Activated B cell treated with CpG ODN at 0.5 μM for 24 hours (primary cell): ENCODE results near the gene STXBP3. TPM values are rescaled to one million over a fixed set of nuclear protein-coding genes. Genes with fewer than 3 reads are reported as not detected.
"Not testable (repeated sequence)": the region's sequence is repeated elsewhere in the genome, so short reads cannot be mapped to it uniquely, and the experiment has no call there.

Source experiments
- ATAC-seq: fragments of 200-7000 bp; cut with Tn5 transposase; one replicate; pipeline ENCODE4 v1.10.0; 2021; ENCODE audit warnings: low read depth, mild to moderate bottlenecking, moderate library complexity
- CTCF ChIA-PET: fragments of 350-600 bp; sonication (Branson Sonifier 250); formaldehyde crosslinking; loops from one replicate; lab custom pipeline; 2021; ENCODE audit warnings: antibody characterized with exemption; lab: Charles Lee
- POLR2A ChIA-PET: fragments of 350-600 bp; sonication (Branson Sonifier 250); formaldehyde crosslinking; loops from one replicate; lab custom pipeline; 2021; ENCODE audit warnings: antibody characterized with exemption; lab: Charles Lee
- DNase-seq: peaks from one replicate; pipeline ENCODE4 v3.0.0; 2022
- H3K27ac Mint-ChIP-seq: one replicate; pipeline ENCODE4 v1.8.0; 2020; ENCODE audit warnings: mixed read lengths
- H3K27me3 Mint-ChIP-seq: one replicate; pipeline ENCODE4 v1.8.0; 2021; ENCODE audit warnings: mixed read lengths
- H3K36me3 Mint-ChIP-seq: one replicate; pipeline ENCODE4 v1.8.0; 2021; ENCODE audit warnings: low read depth, mixed read lengths
- H3K4me1 Mint-ChIP-seq: one replicate; pipeline ENCODE4 v1.8.0; 2021; ENCODE audit warnings: mixed read lengths
- H3K4me3 Mint-ChIP-seq: one replicate; pipeline ENCODE4 v1.8.0; 2020; ENCODE audit warnings: mild to moderate bottlenecking, mixed read lengths
- H3K9me3 Mint-ChIP-seq: one replicate; pipeline ENCODE4 v1.8.0; 2020; ENCODE audit warnings: mixed read lengths
- intact Hi-C: fragments of 100-400 bp; cut with micrococcal nuclease; formaldehyde crosslinking; loops from one replicate; pipeline ENCODE4 v1.15.1; 2024
- total RNA-seq: library from RNA; stranded (reverse); gene quantifications from 2 replicates; pipeline ENCODE4 v1.2.3, GENCODE V29; 2022
- TF ChIP-seq, protein P1 (sequence below): fragments of 200-600 bp; IDR thresholded peaks from one replicate; pipeline ENCODE4 v1.8.0; 2022; ENCODE audit warnings: antibody characterized with exemption, mild to moderate bottlenecking

Gene STXBP3, protein sequence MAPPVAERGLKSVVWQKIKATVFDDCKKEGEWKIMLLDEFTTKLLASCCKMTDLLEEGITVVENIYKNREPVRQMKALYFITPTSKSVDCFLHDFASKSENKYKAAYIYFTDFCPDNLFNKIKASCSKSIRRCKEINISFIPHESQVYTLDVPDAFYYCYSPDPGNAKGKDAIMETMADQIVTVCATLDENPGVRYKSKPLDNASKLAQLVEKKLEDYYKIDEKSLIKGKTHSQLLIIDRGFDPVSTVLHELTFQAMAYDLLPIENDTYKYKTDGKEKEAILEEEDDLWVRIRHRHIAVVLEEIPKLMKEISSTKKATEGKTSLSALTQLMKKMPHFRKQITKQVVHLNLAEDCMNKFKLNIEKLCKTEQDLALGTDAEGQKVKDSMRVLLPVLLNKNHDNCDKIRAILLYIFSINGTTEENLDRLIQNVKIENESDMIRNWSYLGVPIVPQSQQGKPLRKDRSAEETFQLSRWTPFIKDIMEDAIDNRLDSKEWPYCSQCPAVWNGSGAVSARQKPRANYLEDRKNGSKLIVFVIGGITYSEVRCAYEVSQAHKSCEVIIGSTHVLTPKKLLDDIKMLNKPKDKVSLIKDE
- total RNA-seq = 46.4 and 50.2 TPM in 2 replicates

DNA sequence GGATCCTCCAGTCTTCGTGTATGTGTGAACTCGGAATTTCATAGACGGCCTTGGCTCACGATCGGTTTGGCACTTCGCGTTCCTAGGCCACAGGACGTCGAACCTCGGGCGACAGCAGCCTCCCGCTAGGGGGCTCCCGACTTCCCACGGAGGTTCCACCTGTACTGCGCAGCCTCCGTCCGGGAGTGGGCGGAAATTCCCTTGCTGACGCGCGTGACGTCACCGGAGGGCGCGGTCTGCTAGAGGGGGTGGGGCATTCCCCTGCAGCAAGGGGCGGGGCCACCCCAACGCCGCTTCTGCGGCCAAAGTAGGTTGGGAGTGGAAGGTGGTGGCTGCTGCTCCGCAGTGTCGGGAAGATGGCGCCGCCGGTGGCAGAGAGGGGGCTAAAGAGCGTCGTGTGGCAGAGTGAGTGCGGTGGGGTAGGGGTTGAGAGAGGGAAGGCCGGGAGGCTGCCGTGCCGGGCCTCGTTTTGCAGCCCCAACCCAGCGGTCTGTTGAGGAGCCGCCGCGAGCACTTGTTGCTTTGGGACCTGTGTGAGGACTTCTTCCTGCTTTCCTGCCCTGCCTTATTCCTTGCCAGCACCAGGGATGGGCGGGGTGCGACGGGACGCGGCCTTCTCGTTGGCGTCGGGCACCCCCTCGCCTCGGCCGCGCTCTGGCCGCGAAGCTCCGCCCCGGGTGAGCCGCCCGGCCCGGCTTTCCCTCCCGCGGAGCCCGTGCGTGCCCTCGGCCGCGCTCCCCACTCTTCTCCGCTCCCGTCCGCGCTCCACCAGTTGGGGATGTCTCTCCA is at the start of gene STXBP3:
STXBP3 (plus strand) TSS at position 293 of the 789 bp plus-strand sequence; CDS start at position 357, 64 bp downstream.
- POLR2A ChIA-PET = interaction anchor here (0.5 to 1.7 kb wide), 8 partner anchors 9 to 1653 kb away, joined by 3 to 17 read pairs (median 4); partner anchors contain the start of genes HENMT1 and PRPF38B
- H3K27ac Mint-ChIP-seq = peak within 1 kb of the TSS; percentile 99
- H3K4me1 Mint-ChIP-seq = peaks cover 28% of the 10 kb centered on the region
- DNase-seq (peak; percentile 99), ATAC-seq (peak; percentile 92)
- H3K4me3 Mint-ChIP-seq = peak within 1 kb of the TSS; percentile 99
- CTCF ChIA-PET = interaction anchor here (1.2 kb wide), 1 partner anchor 152 kb away, joined by 6 read pairs; no protein-coding TSS in a partner anchor
- intact Hi-C loops = loop anchor here (1.0 to 5.0 kb wide), 12 partner anchors 54 to 1592 kb away; partner anchors contain the start of genes CLCC1, HENMT1, PRPF38B and RBM15
- TF ChIP-seq, protein P1, sequence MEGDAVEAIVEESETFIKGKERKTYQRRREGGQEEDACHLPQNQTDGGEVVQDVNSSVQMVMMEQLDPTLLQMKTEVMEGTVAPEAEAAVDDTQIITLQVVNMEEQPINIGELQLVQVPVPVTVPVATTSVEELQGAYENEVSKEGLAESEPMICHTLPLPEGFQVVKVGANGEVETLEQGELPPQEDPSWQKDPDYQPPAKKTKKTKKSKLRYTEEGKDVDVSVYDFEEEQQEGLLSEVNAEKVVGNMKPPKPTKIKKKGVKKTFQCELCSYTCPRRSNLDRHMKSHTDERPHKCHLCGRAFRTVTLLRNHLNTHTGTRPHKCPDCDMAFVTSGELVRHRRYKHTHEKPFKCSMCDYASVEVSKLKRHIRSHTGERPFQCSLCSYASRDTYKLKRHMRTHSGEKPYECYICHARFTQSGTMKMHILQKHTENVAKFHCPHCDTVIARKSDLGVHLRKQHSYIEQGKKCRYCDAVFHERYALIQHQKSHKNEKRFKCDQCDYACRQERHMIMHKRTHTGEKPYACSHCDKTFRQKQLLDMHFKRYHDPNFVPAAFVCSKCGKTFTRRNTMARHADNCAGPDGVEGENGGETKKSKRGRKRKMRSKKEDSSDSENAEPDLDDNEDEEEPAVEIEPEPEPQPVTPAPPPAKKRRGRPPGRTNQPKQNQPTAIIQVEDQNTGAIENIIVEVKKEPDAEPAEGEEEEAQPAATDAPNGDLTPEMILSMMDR = peak; percentile 93
- no peaks in the 10 kb centered on the region for H3K9me3 Mint-ChIP-seq
- H3K27me3 Mint-ChIP-seq = no peaks in the 10 kb centered on the region
- peaks cover 17% of the 10 kb centered on the region for H3K36me3 Mint-ChIP-seq

DNA sequence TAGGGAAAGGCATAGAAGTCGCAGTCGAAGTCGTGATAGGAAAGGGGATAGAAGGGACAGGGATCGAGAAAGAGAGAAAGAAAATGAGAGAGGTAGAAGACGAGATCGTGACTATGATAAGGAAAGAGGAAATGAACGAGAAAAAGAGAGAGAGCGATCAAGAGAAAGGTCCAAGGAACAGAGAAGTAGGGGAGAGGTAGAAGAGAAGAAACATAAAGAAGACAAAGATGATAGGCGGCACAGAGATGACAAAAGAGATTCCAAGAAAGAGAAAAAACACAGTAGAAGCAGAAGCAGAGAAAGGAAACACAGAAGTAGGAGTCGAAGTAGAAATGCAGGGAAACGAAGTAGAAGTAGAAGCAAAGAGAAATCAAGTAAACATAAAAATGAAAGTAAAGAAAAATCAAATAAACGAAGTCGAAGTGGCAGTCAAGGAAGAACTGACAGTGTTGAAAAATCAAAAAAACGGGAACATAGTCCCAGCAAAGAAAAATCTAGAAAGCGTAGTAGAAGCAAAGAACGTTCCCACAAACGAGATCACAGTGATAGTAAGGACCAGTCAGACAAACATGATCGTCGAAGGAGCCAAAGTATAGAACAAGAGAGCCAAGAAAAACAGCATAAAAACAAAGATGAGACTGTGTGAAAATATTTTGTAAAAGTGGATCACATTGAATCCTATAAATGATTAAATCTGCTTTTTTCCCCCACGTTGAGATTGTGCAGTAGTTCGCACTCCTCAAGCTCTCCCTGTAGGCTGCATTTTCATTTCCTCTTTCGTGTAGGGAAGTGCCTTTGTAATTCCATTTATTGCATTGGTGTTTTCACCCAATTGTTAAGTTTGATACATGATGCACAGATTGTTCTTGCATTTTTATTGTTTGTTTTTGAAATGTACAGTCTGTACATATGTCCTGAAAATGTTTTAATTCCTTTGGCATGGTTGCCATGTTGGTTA is 46.8 kb upstream of the STXBP3 start:
- H3K4me3 Mint-ChIP-seq = no peak overlapping the region

GRCh38 chr1:108701176-108701849 is 45.2 kb upstream of the STXBP3 start:
- POLR2A ChIA-PET = interaction anchor here (2.9 kb wide), 1 partner anchor 9 kb away, joined by 23 read pairs; the partner anchor contains the start of gene PRPF38B
- Mint-ChIP-seq H3K36me3 (peaks cover 53% of the 10 kb centered on the region), H3K4me3 (no peak overlapping the region), H3K9me3 (no peaks in the 10 kb centered on the region), H3K4me1 (peaks cover 20% of the 10 kb centered on the region), H3K27me3 (no peaks in the 10 kb centered on the region), H3K27ac (no peak overlapping the region)
- ATAC-seq (no peak), DNase-seq (no peak)
- CTCF ChIA-PET = no interaction called here
- intact Hi-C loops = no loop called here
- TF ChIP-seq, protein P1 = no peak

More for the DNA sequence above, 46.8 kb upstream of the STXBP3 start:
- intact Hi-C loops = no loop called here
- ChIA-PET POLR2A (no interaction called here), CTCF (no interaction called here)
- TF ChIP-seq, protein P1 = no peak
- DNase-seq = no peak
- H3K4me1 Mint-ChIP-seq = peaks cover 30% of the 10 kb centered on the region
- H3K9me3 Mint-ChIP-seq = no peaks in the 10 kb centered on the region
- peaks cover 66% of the 10 kb centered on the region for H3K36me3 Mint-ChIP-seq
- no peak overlapping the region for H3K27ac Mint-ChIP-seq
- no peak for ATAC-seq
- no peaks in the 10 kb centered on the region for H3K27me3 Mint-ChIP-seq

DNA sequence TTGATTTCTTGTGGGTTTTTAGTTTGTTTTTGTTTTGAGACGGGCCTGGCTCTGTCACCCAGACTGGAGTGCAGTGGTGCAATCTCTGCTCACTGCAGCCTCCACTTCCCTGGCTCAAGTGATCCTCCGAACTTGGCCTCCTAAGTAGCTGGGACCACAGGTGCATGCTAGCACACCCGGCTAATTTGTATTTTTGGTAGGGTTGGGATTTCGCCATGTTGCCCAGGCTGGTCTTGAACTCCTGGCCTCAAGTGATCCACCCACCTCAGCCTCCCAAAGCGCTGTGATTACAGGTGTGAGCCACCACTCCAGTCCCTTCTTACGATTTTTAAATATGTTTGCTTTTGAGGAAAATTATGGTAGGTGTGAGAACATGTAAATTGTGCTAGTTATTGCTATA is 44.4 kb upstream of the STXBP3 start:
- intact Hi-C loops, H3K27ac Mint-ChIP-seq, H3K9me3 Mint-ChIP-seq, ATAC-seq, DNase-seq, CTCF ChIA-PET, H3K27me3 Mint-ChIP-seq, H3K4me3 Mint-ChIP-seq: not testable (repeated sequence)
- Mint-ChIP-seq H3K4me1 (peaks cover 20% of the 10 kb centered on the region), H3K36me3 (peaks cover 46% of the 10 kb centered on the region)
- POLR2A ChIA-PET = interaction anchor here (0.6 to 2.9 kb wide), 2 partner anchors 10 to 41 kb away, joined by 3 to 23 read pairs; partner anchors contain the start of genes HENMT1 and PRPF38B
